ENCODE data around the gene EDIL3. TPM values are rescaled to one million over a fixed set of nuclear protein-coding genes. Genes with fewer than 3 reads are reported as not detected.
"Not testable (repeated sequence)": the region's sequence is repeated elsewhere in the genome, so short reads cannot be mapped to it uniquely, and the experiment has no call there.

The EDIL3 gene
- total and polyA plus RNA-seq, 10 of the 15 experiments (the other 5 are each of a cell fraction or from before 2014, with no cell fraction given) = 0.01 to 0.62 (median 0.20) TPM

- no peaks in the 10 kb centered on the region for H4K20me1 ChIP-seq (ENCODE audit: control insufficient read depth, insufficient read depth)
- no peak overlapping the region for H3K27ac ChIP-seq (ENCODE audit: control insufficient read depth, insufficient read depth)
- 3% methylated on average over 1 of the region's 1 CpG for WGBS (ENCODE audit: insufficient coverage, insufficient replicate concordance, low lambda C conversion rate, missing lambda C conversion rate)
- H3K79me2 ChIP-seq (ENCODE audit: control insufficient read depth, insufficient read depth, low read length) = no peaks in the 10 kb centered on the region
- no peak for ATAC-seq
- in situ Hi-C loops (cut with MboI) = no loop called here
- H3K4me3 ChIP-seq = no peak overlapping the region
- TF ChIP-seq RAD51 (IDR thresholded peaks at IDR 0.05) = no peak
- TF ChIP-seq ATF7 (IDR thresholded peaks at IDR 0.05; ENCODE audit: low read depth) = peak; percentile 64; the same call in 1 of the 2 replicates
- no peaks in the 10 kb centered on the region for H3K4me1 ChIP-seq (ENCODE audit: control insufficient read depth, insufficient read depth, low read length)
- intact Hi-C loops (cut with micrococcal nuclease; ENCODE audit: unreplicated experiment) = no loop called here
- no TSS peak for BruUV-seq (replicated peaks)
- no peak overlapping the region for H3K9ac ChIP-seq (ENCODE audit: control insufficient read depth, insufficient read depth, low read length)
- H2AFZ ChIP-seq (ENCODE audit: control insufficient read depth, low read depth, low read length) = no peak overlapping the region
- SMC1A ChIA-PET (ENCODE audit: uncharacterized antibody, unreplicated experiment) = interaction anchor here (0.6 to 1.0 kb wide), 2 partner anchors 11 to 148 kb away, joined by 3 to 4 read pairs; no protein-coding TSS in a partner anchor
- CTCF ChIA-PET = interaction anchor here (0.8 kb wide), 1 partner anchor 10 kb away, joined by 4 read pairs; no protein-coding TSS in a partner anchor
- H3K27me3 ChIP-seq (replicated peaks in 1 of 2; ENCODE audit: control insufficient read depth in 2 of 2, insufficient read depth in 2 of 2, low read length in 1 of 2) = no peaks in the 10 kb centered on the region
- H3K36me3 ChIP-seq (ENCODE audit: control insufficient read depth in 2 of 2, insufficient read depth in 2 of 2, low read length in 1 of 2) = no peaks in the 10 kb centered on the region
- no peak for FAIRE-seq
- POLR2A ChIA-PET = no interaction called here
- DNase-seq (ENCODE audit: low read depth, low spot score) = no peak
- no peak overlapping the region for H3K4me2 ChIP-seq (ENCODE audit: control insufficient read depth, insufficient read depth)
- RAD21 ChIA-PET (ENCODE audit: unreplicated experiment) = no interaction called here
- H3K9me3 ChIP-seq (replicated peaks; ENCODE audit: control insufficient read depth, insufficient read depth, low read length) = no peaks in the 10 kb centered on the region
Observed at GRCh38 chr5:84163671-84164070, 221.0 kb downstream of the EDIL3 start.

GRCh38 chr5:84162695-84163094 lies 222.0 kb downstream of the EDIL3 start:
- no peaks in the 10 kb centered on the region for H4K20me1 ChIP-seq (ENCODE audit: control insufficient read depth, insufficient read depth)
- no TSS peak for BruUV-seq (replicated peaks)
- no peak overlapping the region for H2AFZ ChIP-seq (ENCODE audit: control insufficient read depth, low read depth, low read length)
- no peak overlapping the region for H3K4me3 ChIP-seq
- no peak for DNase-seq (ENCODE audit: low read depth, low spot score)
- no peaks in the 10 kb centered on the region for H3K9me3 ChIP-seq (replicated peaks; ENCODE audit: control insufficient read depth, insufficient read depth, low read length)
- WGBS (ENCODE audit: insufficient coverage, insufficient replicate concordance, low lambda C conversion rate, missing lambda C conversion rate) = 0% methylated on average over 1 of the region's 1 CpG
- ChIA-PET POLR2A (no interaction called here), SMC1A (ENCODE audit: uncharacterized antibody, unreplicated experiment) (interaction anchor here (0.9 to 1.4 kb wide), 3 partner anchors 10 to 866 kb away, joined by 3 to 5 read pairs (median 4); no protein-coding TSS in a partner anchor), CTCF (no interaction called here), RAD21 (ENCODE audit: unreplicated experiment) (no interaction called here)
- no peaks in the 10 kb centered on the region for H3K27me3 ChIP-seq (replicated peaks in 1 of 2; ENCODE audit: control insufficient read depth in 2 of 2, insufficient read depth in 2 of 2, low read length in 1 of 2)
- intact Hi-C loops (cut with micrococcal nuclease; ENCODE audit: unreplicated experiment) = no loop called here
- in situ Hi-C loops (cut with MboI) = no loop called here
- H3K36me3 ChIP-seq (ENCODE audit: control insufficient read depth in 2 of 2, insufficient read depth in 2 of 2, low read length in 1 of 2) = no peaks in the 10 kb centered on the region
- H3K4me1 ChIP-seq (ENCODE audit: control insufficient read depth, insufficient read depth, low read length) = no peaks in the 10 kb centered on the region
- TF ChIP-seq SMARCA5 (IDR thresholded peaks at IDR 0.05) = no peak
- no peak for ATAC-seq
- no peak for FAIRE-seq
- H3K27ac ChIP-seq (ENCODE audit: control insufficient read depth, insufficient read depth) = no peak overlapping the region
- H3K4me2 ChIP-seq (ENCODE audit: control insufficient read depth, insufficient read depth) = no peak overlapping the region
- H3K79me2 ChIP-seq (ENCODE audit: control insufficient read depth, insufficient read depth, low read length) = no peaks in the 10 kb centered on the region
- no peak overlapping the region for H3K9ac ChIP-seq (ENCODE audit: control insufficient read depth, insufficient read depth, low read length)

- SMC1A ChIA-PET (ENCODE audit: uncharacterized antibody, unreplicated experiment) = interaction anchor here (1.3 kb wide), 1 partner anchor 17 kb away, joined by 4 read pairs; no protein-coding TSS in a partner anchor
Observed at GRCh38 chr5:84160650-84161049, 224.0 kb downstream of the EDIL3 start.

More at GRCh38 chr5:84160650-84161049, 224.0 kb downstream of the EDIL3 start:
- H3K4me3 ChIP-seq; H3K4me1 ChIP-seq (ENCODE audit: control insufficient read depth, insufficient read depth, low read length); POLR2A ChIA-PET; H3K9me3 ChIP-seq (replicated peaks; ENCODE audit: control insufficient read depth, insufficient read depth, low read length); H3K4me2 ChIP-seq (ENCODE audit: control insufficient read depth, insufficient read depth); H3K27me3 ChIP-seq (replicated peaks in 1 of 2; ENCODE audit: control insufficient read depth in 2 of 2, insufficient read depth in 2 of 2, low read length in 1 of 2); H2AFZ ChIP-seq (ENCODE audit: control insufficient read depth, low read depth, low read length); ATAC-seq; BruUV-seq (replicated peaks); RAD21 ChIA-PET (ENCODE audit: unreplicated experiment); in situ Hi-C loops (cut with MboI); H3K79me2 ChIP-seq (ENCODE audit: control insufficient read depth, insufficient read depth, low read length); FAIRE-seq; intact Hi-C loops (cut with micrococcal nuclease; ENCODE audit: unreplicated experiment); H3K9ac ChIP-seq (ENCODE audit: control insufficient read depth, insufficient read depth, low read length); H3K27ac ChIP-seq (ENCODE audit: control insufficient read depth, insufficient read depth); H3K36me3 ChIP-seq (ENCODE audit: control insufficient read depth in 2 of 2, insufficient read depth in 2 of 2, low read length in 1 of 2); H4K20me1 ChIP-seq (ENCODE audit: control insufficient read depth, insufficient read depth); DNase-seq (ENCODE audit: low read depth, low spot score): not testable (repeated sequence)
- CTCF ChIA-PET = interaction anchor here (0.6 kb wide), 1 partner anchor 92 kb away, joined by 3 read pairs; no protein-coding TSS in a partner anchor
